MM.1S (cell line): ENCODE results near the gene SIM2.

Source experiments
- DNase-seq: peaks from one replicate; pipeline ENCODE4 v3.0.0-alpha.2; 2015
- H2AFZ ChIP-seq: fragments of 300-600 bp; sonication (generic); 2 replicates; pipeline ENCODE4 v1.6.0; 2016; ENCODE audit warnings: antibody characterized with exemption, low read length
- H3F3A ChIP-seq: fragments of 300-600 bp; sonication (generic); 2 replicates; pipeline ENCODE4 v1.6.1; 2016; ENCODE audit warnings: mild to moderate bottlenecking, antibody characterized with exemption, low read length, moderate library complexity, mixed read lengths; ENCODE audit not compliant: insufficient read depth
- H3K27ac ChIP-seq: fragments of 300-600 bp; sonication (generic); 2 replicates; pipeline ENCODE4 v1.5.1; 2016; ENCODE audit warnings: mild to moderate bottlenecking, low read length
- H3K27me3 ChIP-seq: fragments of 300-600 bp; sonication (generic); replicated peaks from 2 replicates; pipeline ENCODE4 v1.6.0; 2016; ENCODE audit warnings: low read length; ENCODE audit not compliant: insufficient read depth
- H3K36me3 ChIP-seq: fragments of 300-600 bp; sonication (generic); replicated peaks from 2 replicates; pipeline ENCODE4 v1.6.1; 2016; ENCODE audit warnings: mild to moderate bottlenecking, low read length, mixed read lengths; ENCODE audit not compliant: insufficient read depth
- H3K4me1 ChIP-seq: fragments of 300-600 bp; sonication (generic); 2 replicates; pipeline ENCODE4 v1.6.1; 2016; ENCODE audit warnings: low read length, mixed read lengths
- H3K4me2 ChIP-seq: fragments of 300-600 bp; sonication (generic); 2 replicates; pipeline ENCODE4 v1.6.0; 2016; ENCODE audit warnings: low read depth, low read length
- H3K4me3 ChIP-seq: fragments of 300-600 bp; sonication (generic); 2 replicates; pipeline ENCODE4 v1.5.1; 2016; ENCODE audit warnings: low read length, mixed read lengths
- H3K79me2 ChIP-seq: fragments of 300-600 bp; sonication (generic); 2 replicates; pipeline ENCODE4 v1.6.1; 2016; ENCODE audit warnings: mixed run types, low read length, mixed read lengths
- H3K9ac ChIP-seq: fragments of 300-600 bp; sonication (generic); 2 replicates; pipeline ENCODE4 v1.6.1; 2016; ENCODE audit warnings: low read length, mixed read lengths
- H3K9me2 ChIP-seq: fragments of 300-600 bp; sonication (generic); replicated peaks from 2 replicates; pipeline ENCODE4 v1.6.1; 2016; ENCODE audit warnings: mild to moderate bottlenecking, low read length, mixed read lengths; ENCODE audit not compliant: insufficient read depth
- H3K9me3 ChIP-seq: fragments of 300-600 bp; sonication (generic); replicated peaks from 2 replicates; pipeline ENCODE4 v1.6.1; 2016; ENCODE audit warnings: mild to moderate bottlenecking, low read length, mixed read lengths; ENCODE audit not compliant: insufficient read depth
- H4K20me1 ChIP-seq: fragments of 300-600 bp; sonication (generic); 2 replicates; pipeline ENCODE4 v1.6.1; 2016; ENCODE audit warnings: mild to moderate bottlenecking, low read length, moderate library complexity, mixed read lengths; ENCODE audit not compliant: insufficient read depth
- CTCF ChIP-seq: fragments of 300-600 bp; sonication (generic); IDR thresholded peaks from 2 replicates; pipeline ENCODE4 v1.5.1; 2016; ENCODE audit warnings: antibody characterized with exemption, low read length, mixed read lengths
- EZH2 ChIP-seq: fragments of 300-600 bp; sonication (generic); optimal IDR thresholded peaks from 2 replicates; pipeline ENCODE3; 2017; ENCODE audit warnings: low read depth, mild to moderate bottlenecking, antibody characterized with exemption, low read length, mixed read lengths
- EZH2phosphoT487 ChIP-seq: fragments of 300-600 bp; sonication (generic); IDR thresholded peaks from 2 replicates; pipeline ENCODE4 v1.6.1; 2018; ENCODE audit warnings: antibody characterized with exemption, low read length

Gene SIM2

GRCh38 chr21:36767096-36767495, 68.2 kb downstream of the SIM2 start:
- Histone ChIP-seq H2AFZ (no peak overlapping the region), H3K36me3 (no peaks in the 10 kb centered on the region), H3K4me3 (no peak overlapping the region), H3K9me3 (no peaks in the 10 kb centered on the region), H3K9me2 (no peaks in the 10 kb centered on the region), H3K79me2 (no peaks in the 10 kb centered on the region), H3K27me3 (no peaks in the 10 kb centered on the region), H3K4me1 (no peaks in the 10 kb centered on the region), H4K20me1 (no peaks in the 10 kb centered on the region), H3F3A (no peaks in the 10 kb centered on the region), H3K9ac (no peak overlapping the region), H3K27ac (no peak overlapping the region), H3K4me2 (no peak overlapping the region)
- no peak for DNase-seq
- no peak for TF ChIP-seq EZH2

- H3K27me3 ChIP-seq = no peaks in the 10 kb centered on the region
- H3K4me2 ChIP-seq = no peak overlapping the region
- no peak for TF ChIP-seq EZH2phosphoT487
- TF ChIP-seq EZH2 = no peak
- TF ChIP-seq CTCF = no peak
- no peak overlapping the region for H2AFZ ChIP-seq
- DNase-seq = no peak
- H3K9me2 ChIP-seq = no peaks in the 10 kb centered on the region
- no peaks in the 10 kb centered on the region for H4K20me1 ChIP-seq
- no peaks in the 10 kb centered on the region for H3F3A ChIP-seq
- no peak overlapping the region for H3K27ac ChIP-seq
- H3K36me3 ChIP-seq = no peaks in the 10 kb centered on the region
- no peak overlapping the region for H3K4me3 ChIP-seq
- no peak overlapping the region for H3K9ac ChIP-seq
- H3K4me1 ChIP-seq = no peaks in the 10 kb centered on the region
- H3K79me2 ChIP-seq = no peaks in the 10 kb centered on the region
- no peaks in the 10 kb centered on the region for H3K9me3 ChIP-seq
Observed at GRCh38 chr21:36768496-36768895, 69.6 kb downstream of the SIM2 start.

- Histone ChIP-seq H3K4me2 (no peak overlapping the region), H3K9ac (no peak overlapping the region)
Observed at GRCh38 chr21:36769051-36769839, 70.3 kb downstream of the SIM2 start.

More at GRCh38 chr21:36769051-36769839, 70.3 kb downstream of the SIM2 start:
- H4K20me1 ChIP-seq = no peaks in the 10 kb centered on the region
- DNase-seq = no peak
- no peak overlapping the region for H3K4me3 ChIP-seq
- no peaks in the 10 kb centered on the region for H3K4me1 ChIP-seq
- no peaks in the 10 kb centered on the region for H3K27me3 ChIP-seq
- no peaks in the 10 kb centered on the region for H3K9me3 ChIP-seq
- H3K36me3 ChIP-seq = no peaks in the 10 kb centered on the region
- TF ChIP-seq EZH2phosphoT487 (no peak), CTCF (no peak), EZH2 (no peak)
- H3K9me2 ChIP-seq = no peaks in the 10 kb centered on the region
- no peaks in the 10 kb centered on the region for H3K79me2 ChIP-seq
- H3F3A ChIP-seq = no peaks in the 10 kb centered on the region
- no peak overlapping the region for H3K27ac ChIP-seq
- no peak overlapping the region for H2AFZ ChIP-seq
